Kidney epithelial cell (primary cell): Measurements from ENCODE around the gene NTHL1. TPM values are rescaled to one million over a fixed set of nuclear protein-coding genes. Genes with fewer than 3 reads are reported as not detected.

ENCODE experiments used
- DNase-seq: peaks from one replicate; pipeline ENCODE4 v3.0.0-alpha.2; 2010; ENCODE audit warnings: low read depth
- H3K27me3 ChIP-seq: 2 replicates; pipeline ENCODE4 v1.6.0; 2011; ENCODE audit warnings: low read length; ENCODE audit not compliant: control insufficient read depth, insufficient read depth
- H3K36me3 ChIP-seq: 2 replicates; pipeline ENCODE4 v1.5.1; 2011; ENCODE audit warnings: low read length; ENCODE audit not compliant: control insufficient read depth, insufficient read depth
- H3K4me3 ChIP-seq: 2 replicates; pipeline ENCODE4 v1.5.1; 2011; ENCODE audit warnings: low read depth, mild to moderate bottlenecking, control low read depth, low read length
- total RNA-seq: library from RNA; depleted of rRNA; stranded (reverse); fragments of >200 nt; gene quantifications from 2 replicates; pipeline ENCODE4 v1.2.3, GENCODE V29; 2015
- TF ChIP-seq, protein P1 (sequence below): IDR thresholded peaks from 2 replicates; pipeline ENCODE4 v1.5.1; 2011; ENCODE audit warnings: mild to moderate bottlenecking, moderate library complexity, low read length, control low read depth, inconsistent platforms; ENCODE audit not compliant: insufficient read depth, poor library complexity, severe bottlenecking

NTHL1 gene
- total RNA-seq, 1 donor from 2014 or later: 44.1 TPM

DNA sequence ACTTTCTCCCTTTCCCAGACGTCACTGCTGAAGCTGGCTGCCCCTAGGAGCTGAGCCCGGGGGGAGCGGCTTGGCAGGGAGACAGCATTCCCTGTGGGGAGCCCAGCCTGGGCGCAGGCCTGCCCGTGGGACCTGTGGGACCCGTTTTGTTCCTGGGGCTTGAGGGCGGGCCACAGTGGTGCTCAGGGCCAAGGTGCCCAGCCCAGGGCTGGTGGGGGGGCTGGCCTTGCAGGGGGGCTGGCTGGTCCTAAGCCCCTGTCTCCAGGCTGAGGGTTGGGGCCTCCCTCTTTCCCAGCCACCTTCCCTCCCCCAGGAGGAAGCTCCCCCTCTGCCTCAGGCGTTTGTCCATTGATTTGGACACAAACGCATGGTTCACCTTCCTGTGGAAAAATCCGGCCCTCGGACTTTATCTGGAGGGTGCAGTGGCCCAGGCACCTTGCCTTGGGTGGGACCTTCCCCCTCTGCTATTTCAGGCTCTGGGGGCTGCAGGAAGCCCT lies 16.5 kb downstream of the NTHL1 start:
- H3K27me3 ChIP-seq: no peaks in the 10 kb centered on the region
- DNase-seq: no peak
- no peaks in the 10 kb centered on the region for H3K36me3 ChIP-seq
- H3K4me3 ChIP-seq: no peak overlapping the region
- TF ChIP-seq, protein P1, sequence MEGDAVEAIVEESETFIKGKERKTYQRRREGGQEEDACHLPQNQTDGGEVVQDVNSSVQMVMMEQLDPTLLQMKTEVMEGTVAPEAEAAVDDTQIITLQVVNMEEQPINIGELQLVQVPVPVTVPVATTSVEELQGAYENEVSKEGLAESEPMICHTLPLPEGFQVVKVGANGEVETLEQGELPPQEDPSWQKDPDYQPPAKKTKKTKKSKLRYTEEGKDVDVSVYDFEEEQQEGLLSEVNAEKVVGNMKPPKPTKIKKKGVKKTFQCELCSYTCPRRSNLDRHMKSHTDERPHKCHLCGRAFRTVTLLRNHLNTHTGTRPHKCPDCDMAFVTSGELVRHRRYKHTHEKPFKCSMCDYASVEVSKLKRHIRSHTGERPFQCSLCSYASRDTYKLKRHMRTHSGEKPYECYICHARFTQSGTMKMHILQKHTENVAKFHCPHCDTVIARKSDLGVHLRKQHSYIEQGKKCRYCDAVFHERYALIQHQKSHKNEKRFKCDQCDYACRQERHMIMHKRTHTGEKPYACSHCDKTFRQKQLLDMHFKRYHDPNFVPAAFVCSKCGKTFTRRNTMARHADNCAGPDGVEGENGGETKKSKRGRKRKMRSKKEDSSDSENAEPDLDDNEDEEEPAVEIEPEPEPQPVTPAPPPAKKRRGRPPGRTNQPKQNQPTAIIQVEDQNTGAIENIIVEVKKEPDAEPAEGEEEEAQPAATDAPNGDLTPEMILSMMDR: no peak

DNA sequence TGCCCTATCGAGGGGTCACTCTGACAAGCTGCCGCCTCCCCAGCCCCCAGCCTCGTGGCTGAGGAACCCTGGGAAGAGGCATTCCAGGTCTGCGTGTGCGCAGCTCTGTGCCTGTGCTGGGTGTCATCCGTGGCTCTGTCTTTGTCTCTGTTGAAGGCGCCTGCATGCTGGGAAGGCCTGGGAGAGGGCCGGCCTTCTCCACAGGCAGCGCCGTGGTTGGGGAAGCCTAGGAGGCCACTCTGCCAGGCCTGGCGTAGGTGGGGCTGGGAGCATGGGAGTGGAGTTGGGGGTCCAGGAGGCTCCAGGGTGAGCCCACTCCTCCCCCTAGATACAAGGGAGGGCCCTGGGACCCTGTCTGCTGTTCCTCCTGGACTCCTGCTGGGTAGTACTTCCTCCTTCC lies 17.6 kb downstream of the NTHL1 start:
- no peak overlapping the region for H3K4me3 ChIP-seq
- no peaks in the 10 kb centered on the region for H3K27me3 ChIP-seq
- TF ChIP-seq, protein P1: no peak
- no peaks in the 10 kb centered on the region for H3K36me3 ChIP-seq
- no peak for DNase-seq

DNA sequence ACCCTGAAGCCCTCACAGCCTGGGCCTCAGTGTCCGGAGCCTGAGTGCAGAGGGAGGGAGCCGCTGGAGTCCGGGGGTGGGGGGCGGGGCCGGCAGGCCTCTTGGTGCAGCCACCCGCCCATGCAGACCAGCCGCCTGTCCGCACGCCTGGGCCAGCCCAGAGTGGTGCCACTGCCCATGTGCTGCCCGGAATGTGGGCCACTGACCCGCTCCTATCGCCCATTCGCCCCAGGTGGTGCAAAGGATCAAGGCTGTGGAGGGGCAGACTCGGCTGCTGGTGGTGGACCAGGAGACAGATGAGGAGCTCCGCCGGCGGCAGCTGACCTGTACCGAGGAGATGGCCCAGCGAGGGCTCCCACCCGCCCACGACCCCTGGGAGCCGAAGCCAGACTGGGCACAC lies 18.3 kb downstream of the NTHL1 start:
- Histone ChIP-seq H3K4me3 (no peak overlapping the region), H3K27me3 (no peaks in the 10 kb centered on the region), H3K36me3 (no peaks in the 10 kb centered on the region)
- no peak for DNase-seq
- TF ChIP-seq, protein P1: no peak

DNA sequence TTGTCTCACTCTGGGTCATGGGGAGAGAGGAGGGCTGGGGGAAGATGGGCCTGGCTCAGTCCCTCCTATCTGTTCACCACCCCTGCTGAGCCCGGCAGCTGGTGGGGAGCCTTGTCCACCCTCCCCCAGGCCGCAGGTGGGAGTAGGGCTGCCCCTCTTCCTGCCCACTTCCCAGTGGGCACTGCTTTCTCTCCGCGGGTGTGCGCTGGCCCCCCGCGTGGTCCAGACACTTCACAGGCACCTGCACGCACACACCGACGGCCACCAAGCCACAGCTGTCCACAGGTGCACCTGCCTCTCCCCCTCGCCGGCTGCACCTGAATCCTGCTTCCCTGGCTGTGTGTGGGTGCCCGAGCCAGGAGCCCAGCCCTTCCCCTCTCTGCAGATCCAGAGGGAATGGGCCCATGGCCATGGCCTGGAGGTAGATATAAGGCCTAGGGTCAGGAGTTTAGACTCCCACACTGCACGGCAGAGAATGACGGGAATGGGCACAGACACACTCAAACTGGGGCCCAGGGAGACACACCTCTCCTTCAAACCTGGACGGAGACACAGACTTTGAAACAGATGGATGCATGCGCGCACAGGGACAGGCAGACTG lies 18.9 kb downstream of the NTHL1 start:
- Histone ChIP-seq H3K4me3 (no peak overlapping the region), H3K36me3 (no peaks in the 10 kb centered on the region), H3K27me3 (no peaks in the 10 kb centered on the region)
- TF ChIP-seq, protein P1: no peak
- no peak for DNase-seq

DNA sequence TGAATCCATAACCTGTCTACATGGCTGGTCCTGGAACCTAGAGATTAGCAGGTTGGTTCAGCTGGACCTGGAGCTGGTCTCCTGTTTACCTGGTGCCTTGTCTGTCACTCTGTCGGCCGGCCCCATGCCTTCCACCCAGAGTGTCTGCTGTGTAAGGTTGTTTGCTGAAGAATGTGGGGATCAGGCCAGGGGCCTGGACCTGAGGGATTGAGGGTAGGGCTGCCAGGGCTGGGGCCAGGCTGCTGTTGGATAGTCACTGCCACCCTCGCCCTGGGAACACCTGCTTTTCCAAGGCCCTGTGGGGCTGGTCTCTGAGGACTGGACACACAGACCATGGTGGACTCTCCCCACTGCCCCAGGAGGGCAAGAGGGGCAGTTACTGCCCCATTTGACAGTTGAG lies 19.5 kb downstream of the NTHL1 start:
- H3K4me3 ChIP-seq: no peak overlapping the region

More for the DNA sequence above, 19.5 kb downstream of the NTHL1 start:
- DNase-seq: no peak
- TF ChIP-seq, protein P1: no peak
- no peaks in the 10 kb centered on the region for H3K27me3 ChIP-seq
- no peaks in the 10 kb centered on the region for H3K36me3 ChIP-seq
